GM12801 (cell line): ENCODE results near the gene IMMP2L.

Source experiments
- CTCF ChIP-seq: IDR thresholded peaks from one replicate; pipeline ENCODE4 v1.5.1; 2011; ENCODE audit warnings: control low read depth; ENCODE audit not compliant: insufficient read length; ENCODE audit errors: extremely low read depth

Gene IMMP2L

GRCh38 chr7:111528331-111528730, 34.0 kb downstream of the IMMP2L start:
- no peak for TF ChIP-seq CTCF

- no peak for TF ChIP-seq CTCF
Measured at GRCh38 chr7:111527545-111527944, 34.7 kb downstream of the IMMP2L start.

GRCh38 chr7:111525100-111525499, 37.2 kb downstream of the IMMP2L start:
- no peak for TF ChIP-seq CTCF

- no peak for TF ChIP-seq CTCF
Measured at GRCh38 chr7:111521660-111522059, 40.6 kb downstream of the IMMP2L start.

GRCh38 chr7:111518264-111518663, 44.0 kb downstream of the IMMP2L start:
- no peak for TF ChIP-seq CTCF

- TF ChIP-seq CTCF: no peak
Measured at GRCh38 chr7:111517549-111517951, 44.7 kb downstream of the IMMP2L start.

GRCh38 chr7:111516612-111517011, 45.7 kb downstream of the IMMP2L start:
- no peak for TF ChIP-seq CTCF

GRCh38 chr7:111513566-111513965, 48.7 kb downstream of the IMMP2L start:
- no peak for TF ChIP-seq CTCF
